ENCODE measurements around the gene MAST1.

MAST1 gene

DNA sequence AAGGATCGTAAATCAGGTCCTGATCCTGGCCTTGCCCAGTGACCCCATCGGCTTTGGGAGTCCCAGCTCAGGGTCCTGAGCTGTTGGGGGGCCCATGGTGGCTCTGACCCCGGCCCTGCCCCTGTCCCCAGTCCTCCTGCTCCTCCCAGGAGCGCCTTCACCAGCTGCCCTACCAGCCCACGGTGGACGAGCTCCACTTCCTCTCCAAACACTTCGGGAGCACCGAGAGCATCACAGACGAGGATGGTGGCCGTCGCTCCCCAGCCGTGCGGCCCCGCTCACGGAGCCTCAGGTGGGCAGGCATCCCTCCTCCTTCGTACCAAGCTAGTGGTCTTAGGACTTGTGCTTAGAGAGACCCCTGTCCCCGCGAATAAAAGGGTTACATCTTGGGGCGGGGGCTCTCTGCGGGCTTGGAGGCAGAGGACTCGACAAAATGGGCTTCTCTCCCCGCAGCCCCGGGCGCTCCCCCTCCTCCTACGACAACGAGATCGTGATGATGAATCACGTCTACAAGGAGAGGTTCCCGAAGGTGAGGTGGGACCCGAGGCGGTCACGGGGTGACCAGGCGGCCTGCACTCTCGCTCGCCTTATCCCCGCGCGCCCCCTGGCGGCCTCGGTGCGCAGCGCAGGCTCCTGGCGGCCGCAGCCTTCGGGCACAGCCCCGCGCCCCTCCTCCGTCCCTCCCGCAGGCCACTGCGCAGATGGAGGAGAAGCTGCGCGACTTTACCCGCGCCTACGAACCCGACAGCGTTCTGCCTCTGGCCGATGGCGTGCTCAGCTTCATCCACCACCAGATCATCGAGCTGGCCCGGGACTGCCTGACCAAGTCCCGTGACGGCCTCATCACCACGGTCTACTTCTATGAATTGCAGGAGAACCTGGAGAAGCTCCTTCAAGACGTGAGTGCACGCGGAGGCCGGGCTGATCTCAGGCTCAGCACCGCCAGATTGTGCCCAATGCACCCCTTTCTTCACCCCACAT is 9.1 kb downstream of the MAST1 start:
- peak overlapping the region; percentile 38 for H3K9ac ChIP-seq (ENCODE audit: low read depth, low read length)
- peaks cover 7% of the 10 kb centered on the region for H3K4me1 ChIP-seq (ENCODE audit: control insufficient read depth, insufficient read depth, low read length)
- H3K9me3 ChIP-seq (replicated peaks; ENCODE audit: low read length), result no peaks in the 10 kb centered on the region
- peaks cover 30% of the 10 kb centered on the region for H3K27me3 ChIP-seq (ENCODE audit: control insufficient read depth, insufficient read depth, low read length)
- peak overlapping the region; percentile 67 for H3K4me3 ChIP-seq (ENCODE audit: low read length)
- peak overlapping the region; percentile 97 for H3K4me2 ChIP-seq (ENCODE audit: low read length)
- H3K36me3 ChIP-seq (ENCODE audit: insufficient read depth, low read length), result no peaks in the 10 kb centered on the region

DNA sequence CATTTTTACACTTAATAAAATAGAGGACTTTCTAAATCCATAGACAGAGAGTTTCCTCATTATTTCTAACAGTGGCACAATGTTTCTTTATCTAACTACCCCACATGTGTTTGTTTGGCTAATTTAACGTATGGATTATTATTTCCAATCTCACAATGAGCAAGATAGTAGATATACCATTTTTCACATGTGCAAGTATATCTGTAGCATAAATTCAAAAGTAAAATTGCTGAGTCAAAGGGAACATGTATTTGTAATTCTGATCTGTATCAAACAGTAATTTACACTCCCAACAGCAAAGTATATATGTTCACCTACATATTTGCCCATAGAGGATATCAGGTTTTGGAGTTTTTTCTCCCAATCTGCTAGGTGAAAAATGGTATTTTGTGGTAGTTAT is 18.3 kb downstream of the MAST1 start:
- no peak overlapping the region for H3K4me2 ChIP-seq (ENCODE audit: low read length)
- peaks cover 3% of the 10 kb centered on the region for H3K27me3 ChIP-seq (ENCODE audit: control insufficient read depth, insufficient read depth, low read length)
- H3K4me1 ChIP-seq (ENCODE audit: control insufficient read depth, insufficient read depth, low read length), result no peaks in the 10 kb centered on the region
- no peaks in the 10 kb centered on the region for H3K9me3 ChIP-seq (replicated peaks; ENCODE audit: low read length)
- no peaks in the 10 kb centered on the region for H3K36me3 ChIP-seq (ENCODE audit: insufficient read depth, low read length)
- H3K9ac ChIP-seq (ENCODE audit: low read depth, low read length), result no peak overlapping the region
- no peak overlapping the region for H3K4me3 ChIP-seq (ENCODE audit: low read length)

DNA sequence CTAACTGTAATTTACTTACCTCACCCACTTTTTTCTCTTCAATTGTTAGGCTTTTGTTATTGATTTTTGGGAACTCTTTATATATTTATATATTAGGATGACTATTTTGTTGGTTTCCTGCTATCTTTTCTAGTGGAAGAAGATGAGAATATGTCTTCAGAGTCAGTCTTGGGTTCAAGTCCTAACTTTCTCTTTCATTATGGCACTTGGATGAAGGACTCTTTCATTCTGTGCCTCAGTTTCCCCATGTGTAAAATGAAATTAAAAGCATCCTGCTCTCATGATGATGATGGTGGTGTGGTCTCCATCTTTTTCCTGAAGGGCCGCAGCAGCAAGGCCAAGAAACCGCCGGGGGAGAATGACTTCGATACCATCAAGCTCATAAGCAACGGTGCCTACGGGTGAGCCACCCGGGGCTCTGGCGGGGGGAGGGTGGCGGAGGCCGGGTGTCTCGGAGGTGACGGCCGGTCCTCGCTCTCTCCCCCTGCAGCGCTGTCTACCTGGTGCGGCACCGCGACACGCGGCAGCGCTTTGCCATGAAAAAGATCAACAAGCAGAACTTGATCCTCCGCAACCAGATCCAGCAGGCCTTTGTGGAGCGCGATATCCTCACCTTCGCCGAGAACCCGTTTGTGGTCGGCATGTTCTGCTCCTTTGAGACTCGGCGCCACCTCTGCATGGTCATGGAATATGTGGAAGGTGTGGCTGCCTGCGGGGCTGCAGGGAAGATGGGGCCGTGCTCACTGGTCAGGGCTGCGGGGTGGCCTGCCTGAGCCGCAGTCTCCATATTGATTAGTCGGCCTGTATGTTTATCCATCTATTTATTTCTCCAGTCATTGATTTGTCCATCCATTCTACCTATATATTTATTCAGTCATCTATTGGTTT is 20.0 kb downstream of the MAST1 start:
- no peaks in the 10 kb centered on the region for H3K9me3 ChIP-seq (replicated peaks; ENCODE audit: low read length)

DNA sequence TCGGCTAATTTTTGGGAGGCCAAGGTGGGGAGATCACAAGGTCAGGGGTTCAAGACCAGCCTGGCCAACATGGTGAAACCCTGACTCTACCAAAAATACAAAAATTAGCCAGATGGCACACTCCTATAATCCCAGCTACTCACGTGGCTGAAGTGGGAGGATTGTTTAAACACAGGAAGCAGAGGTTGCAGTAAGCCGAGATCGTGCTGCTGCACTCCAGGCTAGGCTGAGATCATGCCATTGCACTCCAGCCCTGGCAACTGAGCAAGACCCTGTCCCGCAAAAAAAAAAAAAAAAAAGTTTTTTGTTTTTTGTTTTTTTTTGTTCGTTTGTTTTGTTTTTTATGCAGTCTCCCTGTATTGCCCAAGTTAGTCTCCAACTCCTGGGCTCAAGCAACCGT is 21.2 kb downstream of the MAST1 start:
- no peaks in the 10 kb centered on the region for H3K36me3 ChIP-seq (ENCODE audit: insufficient read depth, low read length)
- peaks cover 12% of the 10 kb centered on the region for H3K27me3 ChIP-seq (ENCODE audit: control insufficient read depth, insufficient read depth, low read length)
- no peak overlapping the region for H3K4me3 ChIP-seq (ENCODE audit: low read length)
- no peaks in the 10 kb centered on the region for H3K4me1 ChIP-seq (ENCODE audit: control insufficient read depth, insufficient read depth, low read length)
- no peak overlapping the region for H3K9ac ChIP-seq (ENCODE audit: low read depth, low read length)
- H3K4me2 ChIP-seq (ENCODE audit: low read length), result no peak overlapping the region
- no peaks in the 10 kb centered on the region for H3K9me3 ChIP-seq (replicated peaks; ENCODE audit: low read length)

More for the DNA sequence above, 20.0 kb downstream of the MAST1 start:
- Histone ChIP-seq H3K27me3 (ENCODE audit: control insufficient read depth, insufficient read depth, low read length) (peaks cover 12% of the 10 kb centered on the region), H3K4me3 (ENCODE audit: low read length) (no peak overlapping the region), H3K9ac (ENCODE audit: low read depth, low read length) (no peak overlapping the region), H3K4me2 (ENCODE audit: low read length) (no peak overlapping the region), H3K36me3 (ENCODE audit: insufficient read depth, low read length) (no peaks in the 10 kb centered on the region), H3K4me1 (ENCODE audit: control insufficient read depth, insufficient read depth, low read length) (no peaks in the 10 kb centered on the region)

DNA sequence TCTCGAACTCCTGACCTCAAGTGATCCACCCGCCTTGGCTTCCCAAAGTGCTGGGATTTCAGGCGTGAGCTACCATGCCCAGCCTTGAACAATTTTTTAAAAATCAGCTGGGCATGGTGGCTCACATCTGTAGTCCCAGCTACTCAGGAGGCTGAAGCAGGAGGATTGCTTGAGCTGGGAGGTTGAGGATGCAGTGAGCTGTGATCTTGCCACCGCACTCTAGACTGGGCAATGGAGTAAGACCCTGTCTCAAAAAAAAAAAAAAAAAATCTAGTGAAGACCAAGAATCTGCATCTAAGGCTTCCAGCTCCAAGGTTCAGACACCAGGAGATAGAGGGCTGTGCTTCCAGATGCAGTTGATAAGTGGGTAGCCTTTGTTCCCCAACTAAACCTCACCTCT is 25.8 kb downstream of the MAST1 start:
- no peak overlapping the region for H3K9ac ChIP-seq (ENCODE audit: low read depth, low read length)
- no peaks in the 10 kb centered on the region for H3K9me3 ChIP-seq (replicated peaks; ENCODE audit: low read length)
- H3K27me3 ChIP-seq (ENCODE audit: control insufficient read depth, insufficient read depth, low read length), result peaks cover 12% of the 10 kb centered on the region
- H3K36me3 ChIP-seq (ENCODE audit: insufficient read depth, low read length), result no peaks in the 10 kb centered on the region
- H3K4me3 ChIP-seq (ENCODE audit: low read length), result no peak overlapping the region
- no peak overlapping the region for H3K4me2 ChIP-seq (ENCODE audit: low read length)
- H3K4me1 ChIP-seq (ENCODE audit: control insufficient read depth, insufficient read depth, low read length), result no peaks in the 10 kb centered on the region

DNA sequence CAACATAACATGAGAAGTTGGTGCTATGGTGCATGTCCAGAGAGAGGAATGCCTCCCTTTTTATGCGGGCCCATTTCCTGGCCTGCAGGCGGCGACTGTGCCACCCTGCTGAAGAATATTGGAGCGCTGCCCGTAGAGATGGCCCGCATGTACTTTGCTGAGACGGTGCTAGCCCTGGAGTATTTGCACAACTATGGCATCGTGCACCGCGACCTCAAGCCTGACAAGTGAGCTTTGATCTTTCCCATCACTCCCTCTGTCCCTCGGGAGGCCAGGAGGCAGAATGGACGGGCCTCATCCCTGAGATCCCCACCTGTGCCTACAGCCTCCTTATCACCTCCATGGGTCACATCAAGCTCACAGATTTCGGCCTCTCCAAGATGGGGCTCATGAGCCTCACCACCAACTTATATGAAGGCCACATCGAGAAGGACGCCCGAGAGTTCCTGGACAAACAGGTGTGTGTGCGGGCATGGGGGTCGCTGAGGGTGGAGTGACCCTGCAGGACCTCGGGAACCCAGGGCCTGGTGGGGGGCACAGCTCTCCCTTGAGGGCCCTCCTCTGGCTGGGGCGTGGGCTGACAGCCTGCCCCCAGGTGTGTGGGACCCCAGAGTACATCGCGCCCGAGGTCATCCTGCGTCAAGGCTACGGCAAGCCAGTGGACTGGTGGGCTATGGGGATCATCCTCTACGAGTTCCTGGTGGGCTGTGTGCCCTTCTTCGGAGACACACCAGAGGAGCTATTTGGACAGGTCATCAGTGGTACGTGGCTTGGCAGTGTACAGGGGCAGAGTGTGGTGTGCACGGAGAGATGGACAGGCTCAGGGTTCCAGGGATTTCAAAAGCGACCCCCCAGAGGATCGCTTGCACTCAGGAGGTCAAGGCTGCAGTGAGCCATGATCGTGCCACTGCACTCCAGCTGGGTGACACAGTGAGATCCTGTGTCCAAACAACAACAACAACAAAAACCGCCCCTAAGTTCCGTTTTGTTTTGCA is 26.7 kb downstream of the MAST1 start:
- peaks cover 12% of the 10 kb centered on the region for H3K27me3 ChIP-seq (ENCODE audit: control insufficient read depth, insufficient read depth, low read length)
- no peak overlapping the region for H3K4me2 ChIP-seq (ENCODE audit: low read length)
- no peak overlapping the region for H3K4me3 ChIP-seq (ENCODE audit: low read length)

DNA sequence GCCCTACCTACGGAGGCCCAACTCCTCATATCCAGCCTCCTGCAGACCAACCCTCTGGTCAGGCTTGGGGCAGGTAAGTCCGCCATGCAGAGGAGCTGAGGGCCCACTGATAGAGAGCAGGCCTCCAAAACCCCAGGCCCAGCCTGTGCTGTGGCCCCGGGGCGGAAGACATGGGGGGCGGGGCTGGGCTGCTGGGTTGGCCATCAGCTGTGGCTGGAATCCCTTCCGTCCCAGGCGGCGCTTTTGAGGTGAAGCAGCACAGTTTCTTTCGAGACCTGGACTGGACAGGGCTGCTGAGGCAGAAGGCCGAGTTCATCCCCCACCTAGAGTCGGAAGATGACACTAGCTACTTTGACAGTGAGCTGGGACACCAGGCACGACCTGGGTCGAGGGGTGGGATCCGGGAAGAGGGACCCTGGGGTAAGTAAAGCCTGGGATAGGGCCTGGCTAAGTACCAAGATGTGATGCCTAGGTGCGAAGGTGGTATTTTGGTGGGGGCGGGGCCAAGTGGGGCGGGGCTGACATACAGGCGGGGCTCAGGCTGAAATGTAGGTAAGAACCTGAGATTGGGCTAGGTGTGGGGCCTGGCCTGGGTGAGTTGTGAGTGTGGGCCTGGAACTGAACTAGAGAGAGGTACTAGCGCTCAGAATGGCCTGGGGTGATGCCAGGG is 27.6 kb downstream of the MAST1 start:
- no peaks in the 10 kb centered on the region for H3K9me3 ChIP-seq (replicated peaks; ENCODE audit: low read length)
- no peaks in the 10 kb centered on the region for H3K4me1 ChIP-seq (ENCODE audit: control insufficient read depth, insufficient read depth, low read length)
- H3K36me3 ChIP-seq (ENCODE audit: insufficient read depth, low read length), result no peaks in the 10 kb centered on the region
- no peak overlapping the region for H3K4me3 ChIP-seq (ENCODE audit: low read length)
- H3K9ac ChIP-seq (ENCODE audit: low read depth, low read length), result no peak overlapping the region
- no peak overlapping the region for H3K4me2 ChIP-seq (ENCODE audit: low read length)
- peaks cover 12% of the 10 kb centered on the region for H3K27me3 ChIP-seq (ENCODE audit: control insufficient read depth, insufficient read depth, low read length)

More for the DNA sequence above, 26.7 kb downstream of the MAST1 start:
- H3K36me3 ChIP-seq (ENCODE audit: insufficient read depth, low read length), result no peaks in the 10 kb centered on the region
- H3K9ac ChIP-seq (ENCODE audit: low read depth, low read length), result no peak overlapping the region
- no peaks in the 10 kb centered on the region for H3K9me3 ChIP-seq (replicated peaks; ENCODE audit: low read length)
- no peaks in the 10 kb centered on the region for H3K4me1 ChIP-seq (ENCODE audit: control insufficient read depth, insufficient read depth, low read length)

DNA sequence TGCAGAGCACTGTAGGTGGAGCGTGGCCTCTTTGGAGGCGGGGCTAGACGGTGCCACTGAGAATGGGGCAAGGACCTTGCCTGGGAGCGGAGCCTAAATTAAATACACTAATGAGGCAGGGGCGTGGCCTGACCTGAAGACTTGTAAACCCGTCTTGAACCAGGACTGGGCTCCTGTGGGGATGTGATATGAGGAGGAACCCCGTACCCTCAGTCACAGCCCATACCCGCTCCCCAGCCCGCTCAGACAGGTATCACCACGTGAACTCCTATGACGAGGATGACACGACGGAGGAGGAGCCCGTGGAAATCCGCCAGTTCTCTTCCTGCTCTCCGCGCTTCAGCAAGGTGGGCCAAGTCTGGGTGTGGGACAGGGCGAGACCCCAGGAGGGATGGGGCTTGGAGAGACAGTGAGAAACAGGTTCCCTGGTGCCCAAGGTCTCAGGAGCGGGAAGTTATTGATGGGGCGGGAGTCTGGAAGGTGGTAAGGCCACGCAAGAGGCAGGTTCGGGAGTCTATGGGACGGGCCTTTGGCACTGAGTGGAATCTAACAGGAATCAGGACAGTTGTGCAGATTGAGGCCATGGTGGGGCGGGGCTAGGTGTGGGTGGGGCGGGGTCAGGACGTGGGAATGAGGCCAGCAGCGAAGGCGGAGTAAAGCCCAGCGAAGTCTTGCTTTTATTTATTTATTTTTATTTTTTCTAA is 28.3 kb downstream of the MAST1 start:
- no peak overlapping the region for H3K4me3 ChIP-seq (ENCODE audit: low read length)
- no peaks in the 10 kb centered on the region for H3K9me3 ChIP-seq (replicated peaks; ENCODE audit: low read length)
- H3K4me1 ChIP-seq (ENCODE audit: control insufficient read depth, insufficient read depth, low read length), result no peaks in the 10 kb centered on the region
- no peaks in the 10 kb centered on the region for H3K36me3 ChIP-seq (ENCODE audit: insufficient read depth, low read length)
- no peak overlapping the region for H3K9ac ChIP-seq (ENCODE audit: low read depth, low read length)
- no peak overlapping the region for H3K4me2 ChIP-seq (ENCODE audit: low read length)
- peaks cover 12% of the 10 kb centered on the region for H3K27me3 ChIP-seq (ENCODE audit: control insufficient read depth, insufficient read depth, low read length)

DNA sequence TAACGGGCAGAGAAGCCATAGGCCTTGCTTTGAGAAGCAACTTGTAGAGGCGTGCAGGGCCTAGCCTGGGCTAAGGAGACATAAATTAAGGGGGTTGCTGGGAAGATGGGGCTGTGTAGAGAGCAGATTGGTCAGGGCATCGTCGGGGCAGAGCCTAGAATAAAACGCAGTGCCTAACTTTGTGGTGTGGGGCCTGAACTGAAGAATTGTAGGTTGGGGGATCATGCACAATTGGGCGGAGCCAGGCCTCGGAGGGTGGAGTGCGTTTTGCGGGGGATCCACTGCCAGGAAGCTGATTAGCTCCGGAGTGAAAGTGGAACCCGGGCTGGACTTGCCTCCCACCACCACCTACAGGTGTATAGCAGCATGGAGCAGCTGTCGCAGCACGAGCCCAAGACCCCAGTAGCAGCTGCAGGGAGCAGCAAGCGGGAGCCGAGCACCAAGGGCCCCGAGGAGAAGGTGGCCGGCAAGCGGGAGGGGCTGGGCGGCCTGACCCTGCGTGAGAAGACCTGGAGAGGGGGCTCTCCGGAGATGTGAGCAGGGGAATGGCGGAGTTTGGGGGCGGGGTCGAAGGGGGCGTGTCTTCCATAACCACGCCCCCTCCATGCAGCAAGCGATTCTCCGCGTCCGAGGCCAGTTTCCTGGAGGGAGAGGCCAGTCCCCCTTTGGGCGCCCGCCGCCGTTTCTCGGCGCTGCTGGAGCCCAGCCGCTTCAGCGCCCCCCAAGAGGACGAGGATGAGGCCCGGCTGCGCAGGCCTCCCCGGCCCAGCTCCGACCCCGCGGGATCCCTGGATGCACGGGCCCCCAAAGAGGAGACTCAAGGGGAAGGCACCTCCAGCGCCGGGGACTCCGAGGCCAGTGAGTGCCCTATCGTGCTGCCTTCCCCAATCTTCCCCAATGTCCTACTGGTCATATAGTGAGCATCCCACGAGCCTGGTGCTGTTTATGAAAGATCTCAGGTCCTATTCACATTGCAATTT is 29.1 kb downstream of the MAST1 start:
- H3K4me2 ChIP-seq (ENCODE audit: low read length), result peak overlapping the region; percentile 77
- no peak overlapping the region for H3K9ac ChIP-seq (ENCODE audit: low read depth, low read length)

More for the DNA sequence above, 29.1 kb downstream of the MAST1 start:
- Histone ChIP-seq H3K4me1 (ENCODE audit: control insufficient read depth, insufficient read depth, low read length) (no peaks in the 10 kb centered on the region), H3K9me3 (replicated peaks; ENCODE audit: low read length) (no peaks in the 10 kb centered on the region), H3K4me3 (ENCODE audit: low read length) (peak overlapping the region; percentile 63), H3K36me3 (ENCODE audit: insufficient read depth, low read length) (no peaks in the 10 kb centered on the region), H3K27me3 (ENCODE audit: control insufficient read depth, insufficient read depth, low read length) (peaks cover 8% of the 10 kb centered on the region)
